ENCODE results near the gene RAC2.

DNA sequence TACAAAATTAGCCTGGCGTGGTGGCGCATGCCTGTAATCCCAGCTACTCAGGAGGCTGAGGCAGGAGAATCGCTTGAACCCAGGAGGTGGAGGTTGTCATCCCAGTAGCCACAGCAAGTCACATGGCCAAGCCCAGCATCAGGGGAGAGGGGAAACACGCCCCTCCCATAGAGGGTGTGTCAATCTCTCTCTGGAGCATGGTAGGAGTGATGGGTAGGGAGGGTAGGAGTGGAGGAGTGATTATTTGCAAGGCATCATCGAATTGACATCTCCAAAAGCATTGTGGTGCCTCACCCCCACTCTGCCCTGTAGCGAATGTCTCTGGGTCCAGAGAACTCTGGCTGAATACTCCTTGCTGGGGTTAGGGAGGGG is 25.7 kb downstream of the RAC2 start:
- TF ChIP-seq POLR2AphosphoS5 (IDR thresholded peaks at IDR 0.05; ENCODE audit: low read depth, low read length) = no peak
- TF ChIP-seq TAF1 (IDR thresholded peaks at IDR 0.05; ENCODE audit: borderline replicate concordance, low read depth, low read length) = no peak
